Umbilical cord (tissue), 1 donor: ENCODE measurements around the gene PRAMEF14. TPM values are rescaled to one million over a fixed set of nuclear protein-coding genes. Genes with fewer than 3 reads are reported as not detected.

Source experiments
- total RNA-seq: library from RNA; depleted of rRNA; stranded (reverse); fragments of >200 nt; gene quantifications from one replicate; pipeline ENCODE4 v1.2.3, GENCODE V29; 2014; ENCODE audit warnings: low replicate concordance; ENCODE audit not compliant: insufficient read depth

The PRAMEF14 gene
- total RNA-seq, 1 donor from 2014 or later: not detected

Other genes with a start within 250 kb of the PRAMEF14 start
- gene HNRNPCL2, start 230.3 kb downstream of the PRAMEF14 start, total RNA-seq: 2.2 TPM
- gene PRAMEF26, start 191.1 kb downstream of the PRAMEF14 start, total RNA-seq: not detected
- gene HNRNPCL4, start 181.5 kb downstream of the PRAMEF14 start, total RNA-seq: not detected
- not detected for gene PRAMEF9, start 175.3 kb downstream of the PRAMEF14 start, total RNA-seq
- not detected for gene PRAMEF13, start 145.7 kb downstream of the PRAMEF14 start, total RNA-seq
- 1.4 TPM for gene PRAMEF18, start 121.0 kb downstream of the PRAMEF14 start, total RNA-seq
- gene PRAMEF5, start 92.9 kb downstream of the PRAMEF14 start, total RNA-seq: not detected
- 0.48 TPM for gene PRAMEF8, start 62.0 kb downstream of the PRAMEF14 start, total RNA-seq
- gene PRAMEF33, start 43.6 kb downstream of the PRAMEF14 start, total RNA-seq: not detected
- 0.48 TPM for gene PRAMEF15, start 31.6 kb downstream of the PRAMEF14 start, total RNA-seq
- gene PRAMEF19, start 24.8 kb upstream of the PRAMEF14 start, total RNA-seq: not detected
- gene PRAMEF17, start 42.5 kb upstream of the PRAMEF14 start, total RNA-seq: 1.9 TPM
- not detected for gene PRAMEF20, start 63.3 kb upstream of the PRAMEF14 start, total RNA-seq
- gene LRRC38, start 166.9 kb upstream of the PRAMEF14 start, total RNA-seq: not detected
- 18.3 TPM for gene PDPN, start 236.7 kb upstream of the PRAMEF14 start, total RNA-seq